Muscle of back (tissue), 13 donors: ENCODE results near the gene GALNT3. TPM values are rescaled to one million over a fixed set of nuclear protein-coding genes. Genes with fewer than 3 reads are reported as not detected.

Source experiments
- DNase-seq, 3 donors: peaks; one replicate each; pipeline versions ENCODE4 v3.0.0 to v3.0.0-alpha.2; 2013
- long read RNA-seq, 9 donors: transcript quantifications; one replicate each; lab custom pipeline, GENCODE V29; 2026
- polyA plus RNA-seq, 10 donors: library from polyadenylated mRNA; unstranded; fragments of 120-200 nt; gene quantifications; one replicate each; pipeline ENCODE4 v1.2.1, GENCODE V29; 2013; ENCODE audit not compliant: insufficient read length in 10 of 10

GALNT3 gene
- 1 to 10 TPM in 7 of 10 donors, under 1 TPM in 3; 0.60 to 4.3 (median 1.1) TPM for polyA plus RNA-seq
- long read RNA-seq, donor 1 = 0 reads
- long read RNA-seq, donor 2 = 0 reads
- long read RNA-seq, donor 3 = 0 reads
- long read RNA-seq, donor 4 = 0 reads
- long read RNA-seq, donor 5 = 0 reads
- long read RNA-seq, donor 6 = 0 reads
- long read RNA-seq, donor 7 = 0 reads
- long read RNA-seq, donor 8 = 0 reads
- long read RNA-seq, donor 9 = 0 reads

DNA sequence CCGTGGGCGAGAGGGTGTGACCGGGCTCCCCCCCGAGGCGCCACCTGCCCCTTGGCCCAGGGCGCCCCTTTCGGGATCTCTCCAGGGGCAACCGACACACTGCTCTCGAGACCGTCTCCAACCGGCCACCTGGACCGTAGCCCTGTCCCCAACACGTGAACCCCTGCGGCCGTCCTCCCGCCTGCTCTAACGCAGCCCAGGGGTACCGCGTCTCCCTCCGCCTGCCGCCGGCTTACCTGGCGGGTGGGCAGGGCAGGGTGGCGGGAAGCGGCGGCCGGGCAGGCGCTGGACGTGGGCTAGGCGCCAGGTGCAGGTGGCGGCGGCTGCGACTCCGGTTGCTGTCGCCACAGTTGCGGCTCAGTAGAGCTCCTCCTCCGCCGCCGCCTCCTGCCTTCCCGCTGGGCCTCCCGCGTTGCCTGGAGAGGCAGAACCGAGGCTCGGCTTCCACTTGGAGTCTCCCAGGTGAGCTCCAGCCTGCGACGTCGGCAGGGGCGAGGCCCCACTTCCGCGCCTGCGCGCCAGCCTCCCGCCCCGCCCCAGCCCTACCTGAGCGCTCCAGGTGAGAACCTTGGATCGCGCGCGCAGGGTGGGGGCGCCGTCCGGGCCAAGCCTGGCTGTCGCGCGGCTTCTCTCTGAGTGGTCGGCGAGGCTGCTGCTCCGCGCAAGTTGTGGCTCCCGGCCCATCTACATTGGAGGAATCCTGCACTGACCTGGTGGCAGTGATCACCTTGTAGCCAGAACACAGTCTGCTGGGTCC, at the start of gene GALNT3:
GALNT3 (minus strand) TSS at position 469 of the 757 bp plus-strand sequence. CDS start 23,547 bp downstream, outside the sequence.
- DNase-seq = peak in 1 of 3 donors; percentile 49

- DNase-seq = no peak
Observed at GRCh38 chr2:165843351-165843750, 49.3 kb upstream of the GALNT3 start.

DNA sequence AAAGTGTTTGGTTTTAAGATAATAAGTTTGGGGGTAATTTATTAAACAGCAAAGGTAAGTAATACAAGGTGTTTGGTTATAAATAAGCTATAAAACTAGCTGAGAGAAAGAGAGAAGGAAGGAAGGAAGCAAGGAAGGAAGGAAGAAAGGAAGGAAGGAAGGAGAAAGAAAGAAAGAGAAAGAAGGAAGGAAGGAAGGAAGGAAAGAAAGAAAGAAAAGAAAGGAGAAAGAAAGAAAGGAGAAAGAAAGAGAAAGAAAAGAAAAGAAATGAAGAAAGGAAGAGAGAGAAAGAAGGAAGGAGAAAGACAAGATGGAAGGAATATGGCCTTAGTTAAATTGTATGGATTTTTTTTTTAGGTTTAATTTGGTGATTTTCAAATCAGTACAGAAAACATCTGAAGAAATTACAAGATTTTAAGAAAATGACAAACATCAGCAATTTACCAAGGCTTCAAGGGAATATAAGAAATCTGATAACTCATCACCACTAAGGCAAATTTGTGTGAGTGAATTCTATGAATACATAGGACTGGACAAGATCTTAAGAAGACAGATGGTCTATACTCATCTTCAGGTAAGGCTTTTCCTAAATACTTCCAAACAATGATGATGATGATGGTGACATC, 46.4 kb upstream of the GALNT3 start:
- no peak for DNase-seq

DNA sequence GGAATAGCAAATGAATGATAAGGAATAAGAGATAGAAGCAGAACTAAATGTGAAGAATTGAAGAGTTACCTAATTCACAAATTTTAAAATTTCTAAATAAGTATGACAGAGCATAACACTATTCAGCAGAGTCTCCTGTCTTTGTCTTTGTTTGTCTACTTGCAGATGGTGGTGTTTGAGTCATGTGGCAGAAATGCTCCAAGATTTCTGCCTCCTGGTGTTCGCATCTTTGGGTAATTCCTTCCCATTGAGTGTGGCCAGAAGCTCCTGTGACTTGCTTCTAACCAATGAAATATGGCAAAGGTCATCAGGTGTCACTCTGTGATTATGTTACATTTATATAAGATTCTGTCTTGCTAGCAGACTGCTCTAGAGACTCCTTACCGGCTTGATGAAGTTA, 45.6 kb upstream of the GALNT3 start:
- no peak for DNase-seq

- DNase-seq = no peak
Observed at GRCh38 chr2:165837122-165837521, 43.1 kb upstream of the GALNT3 start.

DNA sequence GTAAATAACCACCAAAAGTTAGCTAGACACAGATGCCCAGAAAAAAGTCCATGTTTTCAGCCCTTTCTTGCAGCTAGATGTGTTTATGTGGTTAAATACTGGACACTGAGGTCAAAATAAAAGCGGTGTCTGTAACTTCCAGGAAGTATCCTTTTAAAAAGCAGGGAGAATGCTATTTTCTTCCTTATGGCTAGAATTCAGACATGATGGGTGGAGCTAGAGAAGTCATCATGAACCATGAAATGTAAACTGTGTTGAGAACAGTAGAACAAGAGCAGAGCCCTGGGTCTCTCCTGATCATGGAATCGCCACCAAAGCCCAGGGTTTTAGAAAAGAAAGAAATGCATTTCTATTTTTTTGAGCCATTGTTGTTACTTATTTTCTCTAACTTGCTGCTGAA, 41.3 kb upstream of the GALNT3 start:
- DNase-seq = no peak

DNA sequence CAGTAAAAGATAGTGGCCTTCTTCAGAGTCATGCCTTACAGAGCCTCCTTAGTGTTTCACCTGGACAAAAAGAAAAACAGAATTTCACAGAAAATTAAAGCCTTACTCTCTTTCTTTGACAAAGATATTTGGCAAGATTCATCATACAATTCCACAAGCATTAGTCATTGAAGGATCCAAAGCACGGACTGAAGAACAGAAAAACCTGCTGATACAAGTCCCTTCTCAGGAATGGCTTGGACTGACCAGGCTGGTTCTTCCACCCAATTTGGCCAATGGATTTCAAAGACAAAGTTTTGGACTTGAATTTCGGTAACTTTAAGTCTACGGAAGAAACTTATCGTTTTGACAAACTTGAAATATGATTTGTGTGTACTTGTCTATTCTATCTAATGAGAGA, 39.1 kb upstream of the GALNT3 start:
- no peak for DNase-seq

DNA sequence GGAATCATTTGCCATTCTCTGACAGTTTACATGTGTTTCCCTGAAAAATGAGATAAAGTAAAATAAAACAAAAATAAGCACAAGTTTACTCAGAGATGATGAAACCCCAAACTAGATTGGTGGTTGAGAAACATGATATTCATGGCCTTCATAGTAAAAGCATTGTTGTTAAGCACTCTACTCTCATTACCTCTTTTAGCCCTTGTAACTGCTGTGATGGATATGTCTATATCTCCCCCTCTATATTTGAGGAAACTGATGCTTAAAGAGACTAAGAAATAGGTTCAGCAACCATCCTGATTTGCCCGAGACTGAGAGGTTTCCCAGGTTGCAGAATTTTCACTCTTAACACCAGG, 33.9 kb upstream of the GALNT3 start:
- no peak for DNase-seq

GRCh38 chr2:165827016-165827920, 33.2 kb upstream of the GALNT3 start:
- no peak for DNase-seq

DNA sequence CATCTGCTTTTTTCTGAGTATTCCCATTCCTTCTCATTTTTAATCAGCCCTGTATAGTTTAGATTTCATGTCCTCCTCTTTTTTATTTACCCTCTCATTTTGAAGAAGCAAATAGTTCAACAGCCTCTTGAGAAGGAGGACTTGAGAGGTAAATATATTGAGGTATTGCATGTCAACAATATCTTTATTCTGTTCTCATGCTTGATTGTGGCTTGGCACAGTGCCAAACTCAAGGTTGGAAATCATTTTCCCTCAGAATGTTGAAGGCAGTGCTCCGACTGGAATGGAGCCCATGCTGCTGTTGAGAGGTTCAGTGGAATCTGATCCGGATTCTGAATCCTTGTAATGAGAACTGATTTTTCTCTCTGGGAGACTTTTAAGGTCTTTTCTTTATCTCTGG, 31.0 kb upstream of the GALNT3 start:
- peak in 2 of 3 donors; percentile 14 to 32 for DNase-seq

DNA sequence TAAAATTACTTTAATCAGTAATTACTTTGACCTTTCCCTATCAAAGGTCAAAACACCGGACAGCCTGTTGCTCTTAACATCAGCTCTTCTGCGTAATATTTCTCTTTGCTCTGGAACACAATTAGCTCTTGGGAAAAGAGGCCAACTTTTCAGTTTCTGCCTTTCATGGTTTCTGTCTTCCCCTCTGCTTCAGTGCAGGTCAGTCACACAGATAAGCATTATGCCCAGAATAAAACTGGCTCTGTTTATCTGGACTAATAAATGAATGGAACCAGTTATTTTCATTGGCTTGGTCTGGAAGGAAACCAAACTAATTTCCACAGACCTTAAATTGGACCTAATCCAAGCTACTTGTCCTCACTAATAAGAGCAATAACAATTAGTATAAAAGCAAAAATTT, 26.2 kb upstream of the GALNT3 start:
- DNase-seq = no peak

GRCh38 chr2:165818920-165819319, 24.9 kb upstream of the GALNT3 start:
- DNase-seq = no peak

GRCh38 chr2:165815299-165816141, 21.5 kb upstream of the GALNT3 start:
- DNase-seq = no peak

GRCh38 chr2:165814473-165814872, 20.4 kb upstream of the GALNT3 start:
- DNase-seq = no peak

DNA sequence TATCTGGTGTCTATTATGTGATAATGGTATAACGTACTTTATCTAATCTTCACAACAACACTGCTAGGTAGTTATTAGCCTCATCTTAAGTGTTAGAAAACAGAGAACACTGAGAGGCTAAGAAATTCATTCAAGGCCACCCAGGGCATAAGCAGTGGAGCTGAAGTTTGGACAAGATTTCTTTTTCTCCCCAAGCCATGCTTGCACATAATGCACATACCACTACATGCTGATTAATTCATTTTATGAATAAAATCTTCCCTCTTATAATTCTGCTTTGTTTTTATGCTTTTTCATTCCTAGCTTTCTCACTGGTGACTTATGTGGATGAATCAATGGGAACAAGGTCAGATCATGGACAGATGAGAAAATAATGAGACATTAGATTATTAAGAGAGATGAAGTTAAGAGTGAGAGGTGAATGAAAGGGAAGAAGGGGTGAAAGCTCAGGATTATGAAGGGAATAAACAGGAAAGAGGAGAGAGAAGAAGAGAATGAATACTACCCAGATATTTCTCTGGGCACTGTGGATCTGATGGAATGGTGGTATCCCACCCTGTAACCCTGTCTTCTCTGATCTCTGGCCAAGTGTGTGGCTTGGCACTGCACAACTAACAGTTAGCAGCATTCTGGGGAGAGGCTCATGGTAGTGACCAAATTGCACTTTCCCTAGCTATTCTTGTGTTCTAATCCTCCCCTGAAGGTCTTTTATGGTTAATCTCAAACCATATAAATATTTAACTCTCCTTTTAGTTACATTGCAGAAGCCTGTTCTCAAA, 17.7 kb upstream of the GALNT3 start:
- DNase-seq = no peak

GRCh38 chr2:165810418-165810817, 16.4 kb upstream of the GALNT3 start:
- no peak for DNase-seq

DNA sequence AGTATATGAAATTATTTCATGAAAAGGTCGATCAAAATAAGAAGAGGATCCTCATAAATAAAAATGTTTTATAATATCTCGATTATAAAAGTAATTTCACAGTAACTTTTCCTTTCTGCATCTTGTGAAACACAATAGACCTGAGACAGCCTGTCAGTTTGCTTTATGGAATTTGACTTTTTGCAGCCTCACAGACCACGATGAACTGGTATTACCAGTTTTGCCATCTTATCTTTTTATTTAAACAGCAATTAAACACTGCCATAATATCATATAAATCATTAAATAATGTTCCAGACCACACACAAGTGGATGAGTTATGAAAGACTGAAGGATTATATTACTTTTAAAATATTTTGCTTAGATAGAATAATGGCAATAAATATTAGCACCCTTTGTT, 10.7 kb upstream of the GALNT3 start:
- no peak for DNase-seq

- DNase-seq = no peak
Observed at GRCh38 chr2:165803123-165803760, 9.2 kb upstream of the GALNT3 start.

GRCh38 chr2:165801176-165801575, 7.1 kb upstream of the GALNT3 start:
- DNase-seq = no peak
